ENCODE data around the gene EMC9. TPM values are rescaled to one million over a fixed set of nuclear protein-coding genes. Genes with fewer than 3 reads are reported as not detected.

The EMC9 gene
- total RNA-seq, 1 experiment from 2014 or later: 27.4 TPM

DNA sequence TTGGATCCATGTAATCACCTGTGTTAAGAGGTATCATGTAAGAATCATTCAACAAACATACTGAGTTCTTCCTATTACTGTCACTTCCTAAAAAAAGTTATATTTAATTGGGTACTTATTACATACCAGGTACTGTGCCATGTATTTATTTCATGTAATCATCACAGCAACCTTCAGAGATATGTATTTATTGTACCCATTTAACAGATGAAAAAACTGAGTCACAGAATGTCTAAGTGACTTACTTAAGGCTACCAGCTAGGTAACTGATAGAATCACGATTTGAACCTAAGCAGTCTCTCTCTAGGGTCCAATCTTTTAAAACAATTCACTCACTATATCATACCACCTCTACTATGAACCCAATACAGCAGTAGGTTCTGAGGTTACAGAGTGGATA, 3.1 kb upstream of the EMC9 start:
- intact Hi-C loops (cut with micrococcal nuclease; ENCODE audit: unreplicated experiment): no loop called here
- H3K27me3 ChIP-seq (ENCODE audit: insufficient read depth, low read depth): no peaks in the 10 kb centered on the region
- no peak overlapping the region for H3K27ac ChIP-seq
- TF ChIP-seq EZH2 (IDR thresholded peaks at IDR 0.05; ENCODE audit: low read depth) (no peak), CTCF (conservative IDR thresholded peaks at IDR 0.05) (no peak)
- DNase-seq: no peak
- no peaks in the 10 kb centered on the region for H3K9me2 ChIP-seq (ENCODE audit: insufficient read depth)
- H3K4me3 ChIP-seq: no peak overlapping the region
- ChIA-PET POLR2A (ENCODE audit: unreplicated experiment) (no interaction called here), CTCF (no interaction called here)
- no peak overlapping the region for H2AFZ ChIP-seq
- H3K36me3 ChIP-seq (ENCODE audit: low read depth): no peaks in the 10 kb centered on the region
- H4K20me1 ChIP-seq (ENCODE audit: insufficient read depth): no peaks in the 10 kb centered on the region
- H3F3A ChIP-seq (ENCODE audit: insufficient read depth, low read depth): peaks cover 10% of the 10 kb centered on the region
- BruUV-seq (replicated peaks): no TSS peak
- H3K79me2 ChIP-seq (ENCODE audit: low read depth): peaks cover 41% of the 10 kb centered on the region
- no peaks in the 10 kb centered on the region for H3K9me3 ChIP-seq (ENCODE audit: insufficient read depth, low read depth)
- H3K4me2 ChIP-seq: no peak overlapping the region
- peaks cover 21% of the 10 kb centered on the region for H3K4me1 ChIP-seq (replicated peaks; ENCODE audit: insufficient read depth)

DNA sequence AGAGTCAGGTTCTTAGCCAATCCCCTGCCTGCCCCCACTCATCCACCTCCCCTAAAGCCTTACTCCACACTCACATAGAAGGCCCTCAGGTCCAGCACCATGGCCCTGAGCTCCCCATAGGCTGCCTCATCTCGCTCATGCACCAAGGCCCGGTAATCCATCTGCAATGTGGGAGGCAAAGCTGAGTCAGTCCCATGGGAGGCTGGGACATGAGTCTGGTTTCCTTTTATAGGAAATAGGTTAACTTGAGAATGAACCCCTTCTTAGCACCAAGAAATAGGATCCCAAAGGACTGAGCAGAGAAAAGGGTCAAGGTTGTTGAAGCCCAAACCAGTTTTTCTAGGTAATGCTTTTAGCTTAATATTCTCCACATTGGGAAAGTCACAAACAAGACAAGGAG, 2.1 kb upstream of the EMC9 start:
- Histone ChIP-seq H3K9me2 (ENCODE audit: insufficient read depth) (no peaks in the 10 kb centered on the region), H3K4me3 (no peak overlapping the region), H3K4me2 (no peak overlapping the region), H2AFZ (no peak overlapping the region), H3K27me3 (ENCODE audit: insufficient read depth, low read depth) (no peaks in the 10 kb centered on the region), H3K4me1 (replicated peaks; ENCODE audit: insufficient read depth) (peaks cover 21% of the 10 kb centered on the region), H3K27ac (no peak overlapping the region), H3K79me2 (ENCODE audit: low read depth) (peaks cover 42% of the 10 kb centered on the region), H3K36me3 (ENCODE audit: low read depth) (no peaks in the 10 kb centered on the region), H3K9me3 (ENCODE audit: insufficient read depth, low read depth) (no peaks in the 10 kb centered on the region), H3F3A (ENCODE audit: insufficient read depth, low read depth) (peaks cover 10% of the 10 kb centered on the region), H4K20me1 (ENCODE audit: insufficient read depth) (no peaks in the 10 kb centered on the region)
- DNase-seq: no peak
- ChIA-PET POLR2A (ENCODE audit: unreplicated experiment) (no interaction called here), CTCF (no interaction called here)
- intact Hi-C loops (cut with micrococcal nuclease; ENCODE audit: unreplicated experiment): no loop called here
- no peak for TF ChIP-seq CTCF (conservative IDR thresholded peaks at IDR 0.05)
- no TSS peak for BruUV-seq (replicated peaks)

DNA sequence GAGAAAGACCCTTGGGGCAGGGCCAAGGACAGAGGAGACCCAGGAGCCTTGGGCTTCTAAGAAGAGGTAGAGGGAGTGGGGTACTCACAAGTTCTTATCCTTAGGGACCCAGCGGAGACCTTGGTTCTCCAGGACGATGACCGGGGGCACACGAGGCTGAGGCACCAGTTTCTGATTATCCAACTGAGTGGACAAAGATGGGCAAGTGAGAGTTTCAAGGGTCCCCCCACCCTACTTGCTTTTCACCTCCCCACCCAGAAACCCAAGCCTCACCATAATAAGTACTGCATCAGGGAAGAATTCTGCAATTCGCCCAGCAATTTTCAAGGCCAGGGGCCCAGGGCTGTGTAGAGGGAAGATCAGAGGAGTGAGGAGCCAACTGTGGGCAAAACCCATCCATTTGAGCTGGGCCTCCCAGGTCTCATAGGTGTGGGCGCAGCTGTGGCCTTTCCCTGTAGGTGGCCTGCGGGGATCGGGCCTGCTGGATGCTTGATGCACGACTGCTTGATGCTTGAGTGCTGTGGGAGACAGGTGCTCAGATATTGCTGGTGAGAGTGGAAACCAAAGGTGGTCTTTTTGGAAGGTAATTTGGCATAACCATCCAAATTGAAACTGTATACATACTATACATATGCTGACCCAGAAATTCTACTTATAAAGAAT, 2.0 kb downstream of the EMC9 start:
- Histone ChIP-seq H3K9me3 (ENCODE audit: insufficient read depth, low read depth) (no peaks in the 10 kb centered on the region), H3K36me3 (ENCODE audit: low read depth) (no peaks in the 10 kb centered on the region), H3K4me2 (peak overlapping the region; percentile 85), H2AFZ (no peak overlapping the region), H3K4me1 (replicated peaks; ENCODE audit: insufficient read depth) (peaks cover 20% of the 10 kb centered on the region), H3K4me3 (peak overlapping the region; percentile 74; the same call in 1 of the 2 replicates), H3K27me3 (ENCODE audit: insufficient read depth, low read depth) (no peaks in the 10 kb centered on the region), H3K27ac (no peak overlapping the region), H3F3A (ENCODE audit: insufficient read depth, low read depth) (peaks cover 14% of the 10 kb centered on the region), H3K9me2 (ENCODE audit: insufficient read depth) (no peaks in the 10 kb centered on the region), H3K79me2 (ENCODE audit: low read depth) (peaks cover 21% of the 10 kb centered on the region), H4K20me1 (ENCODE audit: insufficient read depth) (no peaks in the 10 kb centered on the region)
- POLR2A ChIA-PET (ENCODE audit: unreplicated experiment): no interaction called here
- BruUV-seq (replicated peaks): no TSS peak
- TF ChIP-seq EZH2 (IDR thresholded peaks at IDR 0.05; ENCODE audit: low read depth): no peak
- TF ChIP-seq CTCF (conservative IDR thresholded peaks at IDR 0.05): no peak
- intact Hi-C loops (cut with micrococcal nuclease; ENCODE audit: unreplicated experiment): no loop called here
- no peak for DNase-seq
- CTCF ChIA-PET: no interaction called here

All from PC-9 (cell line).